Rectal smooth muscle tissue (tissue), 1 donor: ENCODE results near the gene TSKU.
"Not testable (repeated sequence)": the region's sequence is repeated elsewhere in the genome, so short reads cannot be mapped to it uniquely, and the experiment has no call there.

Source experiments
- H3K27ac ChIP-seq: one replicate; pipeline ENCODE4 v1.7.0; 2013; ENCODE audit warnings: low read depth, low read length, inconsistent platforms
- H3K27me3 ChIP-seq: one replicate; pipeline ENCODE4 v1.7.0; 2013; ENCODE audit warnings: low read length; ENCODE audit not compliant: control insufficient read depth, insufficient read depth
- H3K36me3 ChIP-seq: one replicate; pipeline ENCODE4 v1.7.0; 2013; ENCODE audit warnings: low read length; ENCODE audit not compliant: control insufficient read depth, insufficient read depth
- H3K4me1 ChIP-seq: one replicate; pipeline ENCODE4 v1.7.0; 2013; ENCODE audit warnings: low read length; ENCODE audit not compliant: control insufficient read depth, insufficient read depth
- H3K4me3 ChIP-seq: one replicate; pipeline ENCODE4 v1.7.0; 2013; ENCODE audit warnings: low read length
- H3K9ac ChIP-seq: one replicate; pipeline ENCODE4 v1.7.0; 2013; ENCODE audit warnings: low read length

The TSKU gene

GRCh38 chr11:76789443-76789719, 6.2 kb downstream of the TSKU start:
- no peaks in the 10 kb centered on the region for H3K4me1 ChIP-seq
- no peak overlapping the region for H3K9ac ChIP-seq
- no peak overlapping the region for H3K27ac ChIP-seq
- H3K27me3 ChIP-seq: no peaks in the 10 kb centered on the region
- no peak overlapping the region for H3K4me3 ChIP-seq
- H3K36me3 ChIP-seq: no peaks in the 10 kb centered on the region

DNA sequence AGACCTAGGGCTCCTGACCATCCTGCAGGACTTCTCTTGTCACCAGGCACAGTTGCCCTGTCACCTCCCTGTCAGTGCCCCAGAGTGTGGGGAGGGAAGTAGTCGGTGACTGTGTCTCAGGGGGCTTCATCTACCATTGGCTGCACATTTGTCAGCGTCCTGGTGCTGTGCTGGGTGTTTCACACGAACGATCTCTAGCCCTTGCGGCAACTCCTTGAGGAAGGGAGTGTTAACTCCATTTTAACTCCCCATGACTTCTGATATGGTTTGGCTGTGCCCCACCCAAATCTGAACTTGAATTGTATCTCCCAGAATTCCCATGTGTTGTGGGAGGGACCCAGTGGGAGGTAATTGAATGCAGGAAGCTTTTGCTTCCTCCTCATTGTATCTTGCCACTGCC, 7.1 kb downstream of the TSKU start:
- no peaks in the 10 kb centered on the region for H3K27me3 ChIP-seq
- no peaks in the 10 kb centered on the region for H3K36me3 ChIP-seq
- no peak overlapping the region for H3K27ac ChIP-seq
- no peak overlapping the region for H3K9ac ChIP-seq
- H3K4me3 ChIP-seq: no peak overlapping the region
- no peaks in the 10 kb centered on the region for H3K4me1 ChIP-seq

DNA sequence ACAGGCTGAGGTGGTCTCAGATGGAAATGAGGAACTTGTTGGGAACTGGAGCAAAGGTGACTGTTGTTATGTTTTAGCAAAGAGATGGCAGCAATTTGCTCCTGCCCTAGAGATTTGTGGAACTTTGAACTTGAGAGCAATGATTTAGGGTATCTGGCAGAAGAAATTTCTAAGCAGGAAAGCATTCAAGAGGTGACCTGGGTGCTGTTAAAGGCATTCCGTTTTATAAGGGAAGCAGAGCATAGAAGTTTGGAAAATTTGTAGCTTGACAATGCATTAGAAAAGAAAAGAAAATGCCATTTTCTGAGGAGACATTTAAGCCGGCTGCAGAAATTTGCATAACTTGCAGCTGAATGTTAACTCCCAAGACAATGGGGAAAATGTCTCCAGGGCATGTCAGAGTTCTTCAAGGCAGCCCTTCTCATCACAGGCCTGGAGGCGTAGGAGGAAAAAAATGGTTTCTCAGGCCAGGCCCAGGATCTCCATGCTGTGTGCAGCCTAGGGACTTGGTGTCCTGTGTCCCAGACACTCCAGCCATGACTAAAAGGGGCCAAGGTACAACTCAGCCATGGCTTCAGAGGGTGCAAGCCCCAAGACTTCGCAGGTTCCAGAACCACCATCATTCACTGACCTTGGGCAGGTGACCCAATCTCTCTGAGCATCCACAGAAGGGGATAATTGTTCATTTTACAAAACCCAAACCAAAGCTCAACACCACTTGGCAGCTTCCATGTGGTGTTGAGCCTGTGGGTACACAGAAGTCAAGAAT, 8.0 kb downstream of the TSKU start:
- not testable (repeated sequence) for H3K27me3 ChIP-seq, H3K4me3 ChIP-seq, H3K27ac ChIP-seq, H3K36me3 ChIP-seq, H3K9ac ChIP-seq, H3K4me1 ChIP-seq

- Histone ChIP-seq H3K4me1 (no peaks in the 10 kb centered on the region), H3K36me3 (no peaks in the 10 kb centered on the region), H3K27ac (no peak overlapping the region)
Measured at GRCh38 chr11:76791861-76792260, 8.7 kb downstream of the TSKU start.

DNA sequence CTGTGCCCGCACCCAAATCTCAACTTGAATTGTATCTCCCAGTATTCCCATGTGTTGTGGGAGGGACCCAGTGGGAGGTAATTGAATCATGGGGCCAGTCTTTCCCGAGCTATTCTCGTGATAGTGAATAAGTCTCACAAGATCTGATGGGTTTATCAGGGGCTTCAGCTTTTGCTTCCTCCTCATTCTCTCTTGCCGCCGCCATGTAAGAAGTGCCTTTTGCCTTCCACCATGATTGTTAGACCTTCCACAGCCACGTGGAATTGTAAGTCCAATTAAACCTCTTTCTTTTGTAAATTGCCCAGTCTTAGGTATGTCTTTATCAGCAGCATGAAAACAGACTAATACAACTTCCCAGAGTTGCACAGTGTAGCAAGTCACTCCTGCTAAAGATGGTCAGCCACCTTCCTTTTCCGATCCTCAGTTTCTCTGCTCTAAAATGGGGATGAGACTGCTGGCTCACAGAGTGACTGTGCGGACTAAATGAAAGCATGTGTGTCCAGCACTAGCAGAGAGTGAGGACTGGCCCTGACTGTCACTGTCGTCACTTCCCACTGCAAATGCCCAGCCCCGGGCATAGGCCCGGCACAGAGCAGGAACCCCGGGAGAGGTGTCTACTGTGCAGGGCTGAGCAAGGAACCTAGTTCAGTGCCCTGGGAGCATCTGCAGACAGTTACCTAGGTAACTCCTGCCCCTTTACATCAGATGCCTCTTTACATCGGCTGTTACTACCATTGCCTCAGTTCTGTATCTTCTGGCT, 9.5 kb downstream of the TSKU start:
- H3K4me3 ChIP-seq: no peak overlapping the region
- no peaks in the 10 kb centered on the region for H3K27me3 ChIP-seq
- H3K36me3 ChIP-seq: no peaks in the 10 kb centered on the region
- H3K27ac ChIP-seq: no peak overlapping the region
- H3K9ac ChIP-seq: no peak overlapping the region
- no peaks in the 10 kb centered on the region for H3K4me1 ChIP-seq

More at GRCh38 chr11:76791861-76792260, 8.7 kb downstream of the TSKU start:
- no peaks in the 10 kb centered on the region for H3K27me3 ChIP-seq
- no peak overlapping the region for H3K9ac ChIP-seq
- H3K4me3 ChIP-seq: no peak overlapping the region

DNA sequence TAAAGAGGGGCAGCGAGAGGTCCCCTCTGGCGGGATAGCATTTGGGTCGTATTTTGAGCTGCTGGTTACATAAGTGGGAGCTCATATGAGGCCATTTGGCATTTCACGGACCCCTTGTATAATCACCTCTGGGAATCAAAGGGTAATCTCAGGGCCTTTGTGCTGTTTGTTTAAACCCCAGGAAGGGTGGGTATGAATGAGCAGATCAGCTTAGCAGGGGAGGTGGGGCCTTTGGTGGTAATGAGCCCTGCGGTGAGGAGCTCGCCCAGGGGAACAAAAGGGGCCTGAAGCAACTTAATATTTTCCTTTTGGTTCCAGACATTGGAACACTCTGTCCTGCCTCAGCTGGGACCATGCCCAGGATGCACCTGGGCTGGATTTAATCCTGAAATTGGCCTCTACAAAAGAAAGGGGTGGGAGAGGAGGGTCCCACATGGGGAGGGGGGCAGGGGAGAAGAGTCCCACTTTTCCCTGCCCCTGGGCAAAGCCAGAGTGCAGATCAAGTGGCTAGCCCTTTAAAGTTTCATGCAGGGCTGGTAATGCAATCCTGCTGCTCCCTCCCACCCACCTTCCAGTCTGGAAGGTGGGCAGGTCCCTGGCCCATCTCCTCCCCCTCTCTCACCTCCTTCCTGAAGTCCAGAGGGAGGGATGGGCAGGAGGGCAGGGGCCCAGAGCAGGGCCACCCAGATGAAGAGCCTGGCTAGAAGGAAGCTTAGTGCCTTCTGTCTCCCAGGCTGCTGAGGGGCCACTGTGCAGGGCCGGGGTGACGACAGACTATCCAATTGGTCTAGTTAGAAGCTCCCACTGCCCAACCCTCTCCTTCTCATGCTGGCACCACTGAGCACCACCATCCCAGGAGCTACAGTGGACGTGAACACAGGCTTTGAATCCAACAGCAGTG, 10.5 kb downstream of the TSKU start:
- Histone ChIP-seq H3K36me3 (no peaks in the 10 kb centered on the region), H3K4me1 (no peaks in the 10 kb centered on the region), H3K4me3 (no peak overlapping the region), H3K27me3 (no peaks in the 10 kb centered on the region), H3K27ac (no peak overlapping the region), H3K9ac (no peak overlapping the region)

GRCh38 chr11:76794371-76795289, 11.5 kb downstream of the TSKU start:
- Histone ChIP-seq H3K27me3 (no peaks in the 10 kb centered on the region), H3K9ac (no peak overlapping the region), H3K4me3 (no peak overlapping the region), H3K4me1 (no peaks in the 10 kb centered on the region), H3K36me3 (no peaks in the 10 kb centered on the region), H3K27ac (no peak overlapping the region)

GRCh38 chr11:76795290-76795935, 12.3 kb downstream of the TSKU start:
- no peak overlapping the region for H3K9ac ChIP-seq
- no peaks in the 10 kb centered on the region for H3K4me1 ChIP-seq
- H3K4me3 ChIP-seq: no peak overlapping the region
- no peaks in the 10 kb centered on the region for H3K27me3 ChIP-seq
- H3K27ac ChIP-seq: no peak overlapping the region
- H3K36me3 ChIP-seq: no peaks in the 10 kb centered on the region

DNA sequence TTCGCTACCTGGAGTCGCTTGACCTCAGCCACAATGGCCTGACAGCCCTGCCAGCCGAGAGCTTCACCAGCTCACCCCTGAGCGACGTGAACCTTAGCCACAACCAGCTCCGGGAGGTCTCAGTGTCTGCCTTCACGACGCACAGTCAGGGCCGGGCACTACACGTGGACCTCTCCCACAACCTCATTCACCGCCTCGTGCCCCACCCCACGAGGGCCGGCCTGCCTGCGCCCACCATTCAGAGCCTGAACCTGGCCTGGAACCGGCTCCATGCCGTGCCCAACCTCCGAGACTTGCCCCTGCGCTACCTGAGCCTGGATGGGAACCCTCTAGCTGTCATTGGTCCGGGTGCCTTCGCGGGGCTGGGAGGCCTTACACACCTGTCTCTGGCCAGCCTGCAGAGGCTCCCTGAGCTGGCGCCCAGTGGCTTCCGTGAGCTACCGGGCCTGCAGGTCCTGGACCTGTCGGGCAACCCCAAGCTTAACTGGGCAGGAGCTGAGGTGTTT, 12.8 kb downstream of the TSKU start:
- H3K27ac ChIP-seq: no peak overlapping the region
- H3K36me3 ChIP-seq: no peaks in the 10 kb centered on the region
- H3K4me1 ChIP-seq: no peaks in the 10 kb centered on the region
- no peak overlapping the region for H3K4me3 ChIP-seq
- H3K27me3 ChIP-seq: no peaks in the 10 kb centered on the region
- H3K9ac ChIP-seq: no peak overlapping the region

GRCh38 chr11:76796511-76797198, 13.5 kb downstream of the TSKU start:
- no peak overlapping the region for H3K9ac ChIP-seq
- no peaks in the 10 kb centered on the region for H3K4me1 ChIP-seq
- H3K27me3 ChIP-seq: no peaks in the 10 kb centered on the region
- H3K36me3 ChIP-seq: no peaks in the 10 kb centered on the region
- no peak overlapping the region for H3K27ac ChIP-seq
- no peak overlapping the region for H3K4me3 ChIP-seq
